SK-N-SH treated with all-trans-retinoic acid at 6 μM for 48 hours (cell line): Measurements from ENCODE around the gene GALNT12.

Experiments used
- ATAC-seq: fragments of 200-7000 bp; cut with Tn5 transposase; 3 replicates; pipeline ENCODE4 v1.9.1; 2020; ENCODE audit warnings: mild to moderate bottlenecking, moderate library complexity
- ARNTL ChIP-seq: fragments of 450-650 bp; formaldehyde crosslinking; IDR thresholded peaks from 2 replicates; pipeline ENCODE4 v1.5.0; 2020; ENCODE audit warnings: low read depth, mild to moderate bottlenecking, moderate library complexity, borderline replicate concordance
- BACH2 ChIP-seq: fragments of 250-450 bp; sonication (Bioruptor Pico); IDR thresholded peaks from 2 replicates; pipeline ENCODE4 v1.9.0; 2021; ENCODE audit warnings: mild to moderate bottlenecking, borderline replicate concordance
- CREB5 ChIP-seq: fragments of 250-450 bp; sonication (Bioruptor Pico); IDR thresholded peaks from 2 replicates; pipeline ENCODE4 v1.5.1; 2020; ENCODE audit warnings: low read depth, mild to moderate bottlenecking, moderate library complexity
- CSDC2 ChIP-seq: fragments of 250-450 bp; sonication (Bioruptor Pico); IDR thresholded peaks from 2 replicates; pipeline ENCODE4 v1.5.0; 2020; ENCODE audit warnings: mild to moderate bottlenecking, moderate library complexity
- ESRRG ChIP-seq: fragments of 250-450 bp; sonication (Bioruptor Pico); IDR thresholded peaks from 2 replicates; pipeline ENCODE4 v1.6.1; 2021; ENCODE audit warnings: mild to moderate bottlenecking
- GLIS3 ChIP-seq: fragments of 250-450 bp; sonication (Bioruptor Pico); IDR thresholded peaks from 2 replicates; pipeline ENCODE4 v1.5.0; 2020; ENCODE audit warnings: mild to moderate bottlenecking, moderate library complexity
- ISL1 ChIP-seq: fragments of 250-450 bp; sonication (Bioruptor Pico); IDR thresholded peaks from 2 replicates; pipeline ENCODE4 v2.1.2; 2022; ENCODE audit warnings: mild to moderate bottlenecking, moderate library complexity
- OSR1 ChIP-seq: fragments of 250-450 bp; sonication (Bioruptor Pico); IDR thresholded peaks from 2 replicates; pipeline ENCODE4 v1.8.0; 2022; ENCODE audit warnings: moderate library complexity, mild to moderate bottlenecking, inconsistent platforms
- PATZ1 ChIP-seq: fragments of 250-450 bp; sonication (Bioruptor Pico); IDR thresholded peaks from 2 replicates; pipeline ENCODE4 v1.8.0; 2020; ENCODE audit warnings: mild to moderate bottlenecking, moderate library complexity, borderline replicate concordance
- POU6F1 ChIP-seq: fragments of 250-450 bp; sonication (Bioruptor Pico); IDR thresholded peaks from 2 replicates; pipeline ENCODE4 v1.8.0; 2021; ENCODE audit warnings: low read depth, mild to moderate bottlenecking, moderate library complexity, borderline replicate concordance
- PPARA ChIP-seq: fragments of 250-450 bp; sonication (Bioruptor Pico); IDR thresholded peaks from 2 replicates; pipeline ENCODE4 v1.5.0; 2020; ENCODE audit warnings: mild to moderate bottlenecking, borderline replicate concordance
- RARB ChIP-seq: fragments of 250-450 bp; sonication (Bioruptor Pico); IDR thresholded peaks from 2 replicates; pipeline ENCODE4 v1.8.0; 2021; ENCODE audit warnings: mild to moderate bottlenecking, moderate library complexity
- SNAI2 ChIP-seq: fragments of 250-450 bp; sonication (Bioruptor Pico); IDR thresholded peaks from 2 replicates; pipeline ENCODE4 v1.5.0; 2020; ENCODE audit warnings: mild to moderate bottlenecking, moderate library complexity
- TCF4 ChIP-seq: fragments of 250-450 bp; sonication (Bioruptor Pico); IDR thresholded peaks from 2 replicates; pipeline ENCODE4 v1.8.0; 2021; ENCODE audit warnings: mild to moderate bottlenecking, moderate library complexity, borderline replicate concordance
- TOX ChIP-seq: fragments of 250-450 bp; sonication (Bioruptor Pico); IDR thresholded peaks from 2 replicates; pipeline ENCODE4 v1.8.0; 2021; ENCODE audit warnings: mild to moderate bottlenecking, moderate library complexity, borderline replicate concordance
- TSHZ2 ChIP-seq: fragments of 250-450 bp; sonication (Bioruptor Pico); IDR thresholded peaks from 2 replicates; pipeline ENCODE4 v1.5.0; 2020; ENCODE audit warnings: mild to moderate bottlenecking, moderate library complexity
- ZC3H10 ChIP-seq: fragments of 250-450 bp; sonication (Bioruptor Pico); IDR thresholded peaks from 2 replicates; pipeline ENCODE4 v1.5.1; 2021; ENCODE audit warnings: mild to moderate bottlenecking, moderate library complexity
- ZFP3 ChIP-seq: fragments of 250-450 bp; sonication (Bioruptor Pico); IDR thresholded peaks from 2 replicates; pipeline ENCODE4 v1.5.0; 2020; ENCODE audit warnings: mild to moderate bottlenecking, moderate library complexity
- ZFP30 ChIP-seq: fragments of 450-650 bp; formaldehyde crosslinking; IDR thresholded peaks from 2 replicates; pipeline ENCODE4 v1.5.0; 2022; ENCODE audit warnings: mild to moderate bottlenecking, moderate library complexity
- ZNF565 ChIP-seq: fragments of 450-650 bp; formaldehyde crosslinking; conservative IDR thresholded peaks from 2 replicates; pipeline ENCODE4 v1.5.0; 2020; ENCODE audit warnings: low read depth, mild to moderate bottlenecking, moderate library complexity
- ZNF70 ChIP-seq: fragments of 450-650 bp; formaldehyde crosslinking; IDR thresholded peaks from 2 replicates; pipeline ENCODE4 v1.5.0; 2020; ENCODE audit warnings: mild to moderate bottlenecking, moderate library complexity
- ZNF8 ChIP-seq: fragments of 450-650 bp; formaldehyde crosslinking; IDR thresholded peaks from 2 replicates; pipeline ENCODE4 v1.5.0; 2020; ENCODE audit warnings: mild to moderate bottlenecking, moderate library complexity
- TF ChIP-seq, protein P1 (sequence below): fragments of 250-450 bp; sonication (Bioruptor Pico); IDR thresholded peaks from 2 replicates; pipeline ENCODE4 v1.5.1; 2021; ENCODE audit warnings: mild to moderate bottlenecking, moderate library complexity

The GALNT12 gene

DNA sequence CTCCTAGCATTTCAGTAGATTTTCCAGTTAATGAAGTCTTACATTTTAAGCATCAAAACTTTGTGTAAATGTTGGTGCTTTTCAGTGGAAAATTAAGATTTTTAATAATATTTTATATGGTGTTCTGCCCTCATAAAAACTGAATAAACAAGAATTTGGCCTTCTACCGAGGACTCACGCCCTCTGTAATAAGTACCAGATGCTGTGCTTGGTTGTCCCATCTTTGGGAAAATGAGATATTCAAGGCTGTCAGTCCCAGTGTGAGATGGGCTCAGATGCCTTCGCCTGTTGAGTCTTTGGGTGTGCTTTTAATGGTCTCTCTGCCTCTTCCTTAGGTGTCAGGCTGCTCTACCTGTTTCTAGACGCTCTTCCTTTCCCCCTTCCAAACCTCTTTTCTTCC is 28.7 kb downstream of the GALNT12 start (continued):
- TF ChIP-seq TSHZ2, result no peak

- no peak for TF ChIP-seq SNAI2
- no peak for TF ChIP-seq CREB5 (CRISPR knock-in tag)
- no peak for TF ChIP-seq PPARA (CRISPR knock-in tag)
- TF ChIP-seq ZFP30 (CRISPR knock-in tag), result no peak
- TF ChIP-seq OSR1 (CRISPR knock-in tag), result no peak
- TF ChIP-seq ZC3H10 (CRISPR knock-in tag), result no peak
- TF ChIP-seq, protein P1, sequence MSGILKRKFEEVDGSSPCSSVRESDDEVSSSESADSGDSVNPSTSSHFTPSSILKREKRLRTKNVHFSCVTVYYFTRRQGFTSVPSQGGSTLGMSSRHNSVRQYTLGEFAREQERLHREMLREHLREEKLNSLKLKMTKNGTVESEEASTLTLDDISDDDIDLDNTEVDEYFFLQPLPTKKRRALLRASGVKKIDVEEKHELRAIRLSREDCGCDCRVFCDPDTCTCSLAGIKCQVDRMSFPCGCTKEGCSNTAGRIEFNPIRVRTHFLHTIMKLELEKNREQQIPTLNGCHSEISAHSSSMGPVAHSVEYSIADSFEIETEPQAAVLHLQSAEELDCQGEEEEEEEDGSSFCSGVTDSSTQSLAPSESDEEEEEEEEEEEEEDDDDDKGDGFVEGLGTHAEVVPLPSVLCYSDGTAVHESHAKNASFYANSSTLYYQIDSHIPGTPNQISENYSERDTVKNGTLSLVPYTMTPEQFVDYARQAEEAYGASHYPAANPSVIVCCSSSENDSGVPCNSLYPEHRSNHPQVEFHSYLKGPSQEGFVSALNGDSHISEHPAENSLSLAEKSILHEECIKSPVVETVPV, result no peak
- TF ChIP-seq ZFP3 (CRISPR knock-in tag), result no peak
- TF ChIP-seq TOX, result no peak
- TF ChIP-seq RARB (CRISPR knock-in tag), result no peak
- TF ChIP-seq ESRRG, result no peak
- TF ChIP-seq ZNF70 (CRISPR knock-in tag), result no peak
- TF ChIP-seq ARNTL (CRISPR knock-in tag), result no peak
- TF ChIP-seq ZNF565 (CRISPR knock-in tag), result no peak
- TF ChIP-seq CSDC2 (CRISPR knock-in tag), result no peak
- TF ChIP-seq TCF4, result no peak
- TF ChIP-seq PATZ1 (CRISPR knock-in tag), result no peak
- no peak for TF ChIP-seq GLIS3 (CRISPR knock-in tag)
- no peak for TF ChIP-seq POU6F1 (CRISPR knock-in tag)
- no peak for ATAC-seq
These were observed 30.0 kb downstream of the GALNT12 start for GRCh38 chr9:98837516-98837915.

DNA sequence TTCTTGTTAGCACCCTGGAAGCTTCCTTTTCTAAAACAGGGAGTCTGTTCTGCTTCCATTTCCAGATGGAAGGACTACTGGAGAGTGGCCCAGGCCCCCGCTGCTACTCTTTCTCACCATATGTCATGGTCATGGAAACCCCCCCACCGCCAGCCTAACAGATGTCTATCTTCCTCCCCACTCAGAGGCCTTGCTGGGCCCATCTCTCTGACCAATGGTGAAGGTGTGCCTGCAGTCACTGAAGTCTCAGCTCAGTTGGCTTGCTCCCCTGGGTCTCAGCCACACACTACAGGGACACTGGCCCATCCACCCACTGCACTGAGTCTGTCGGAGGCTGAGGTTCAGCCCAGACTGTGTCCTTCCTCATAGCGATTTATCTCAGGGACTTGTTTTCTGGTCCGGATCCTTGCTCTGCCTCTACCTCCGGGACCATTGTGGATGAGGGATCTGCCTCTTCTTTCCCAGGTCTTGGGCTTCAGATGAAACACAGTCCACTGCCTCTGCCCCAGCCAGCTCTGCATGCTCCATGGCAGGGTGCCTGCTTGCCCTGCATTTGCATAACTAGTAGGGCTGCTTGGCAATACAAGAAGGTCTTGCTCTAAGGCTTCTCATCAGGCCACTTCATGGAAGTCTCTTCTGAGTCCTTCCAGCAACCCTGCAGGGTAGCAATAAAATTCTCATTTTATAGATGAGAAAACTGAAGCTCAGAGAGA is 30.8 kb downstream of the GALNT12 start:
- TF ChIP-seq ARNTL (CRISPR knock-in tag) (no peak), RARB (CRISPR knock-in tag) (no peak), BACH2 (CRISPR knock-in tag) (no peak), ZNF8 (CRISPR knock-in tag) (no peak), GLIS3 (CRISPR knock-in tag) (no peak), CSDC2 (CRISPR knock-in tag) (no peak), POU6F1 (CRISPR knock-in tag) (no peak), ISL1 (CRISPR knock-in tag) (no peak), ZNF565 (CRISPR knock-in tag) (no peak), TOX (no peak), ZFP3 (CRISPR knock-in tag) (no peak), TCF4 (no peak), ESRRG (no peak), ZFP30 (CRISPR knock-in tag) (no peak), ZC3H10 (CRISPR knock-in tag) (no peak)
- TF ChIP-seq, protein P1, result no peak
- ATAC-seq, result no peak
